Lower lobe of right lung (tissue), 2 donors: ENCODE results near the gene ST6GALNAC2. TPM values are rescaled to one million over a fixed set of nuclear protein-coding genes. Genes with fewer than 3 reads are reported as not detected.

Source experiments
- ATAC-seq, 2 donors: fragments of 200-7000 bp; cut with Tn5 transposase; one replicate each; pipeline ENCODE4 v1.9.1; 2020 to 2022; ENCODE audit warnings: mild to moderate bottlenecking in 2 of 2, moderate library complexity in 2 of 2
- DNase-seq: peaks from one replicate; pipeline ENCODE4 v3.0.0-alpha.2; 2020
- H3K27ac ChIP-seq: fragments of 200-600 bp; one replicate; pipeline ENCODE4 v1.8.0; 2022
- H3K27me3 ChIP-seq: fragments of 200-600 bp; one replicate; pipeline ENCODE4 v1.8.0; 2022; ENCODE audit warnings: low read depth
- H3K36me3 ChIP-seq: fragments of 200-600 bp; one replicate; pipeline ENCODE4 v1.8.0; 2022; ENCODE audit warnings: mild to moderate bottlenecking
- H3K4me1 ChIP-seq: fragments of 200-600 bp; one replicate; pipeline ENCODE4 v1.8.0; 2022
- H3K4me3 ChIP-seq: fragments of 200-600 bp; one replicate; pipeline ENCODE4 v1.8.0; 2022; ENCODE audit warnings: mild to moderate bottlenecking
- H3K9me3 ChIP-seq: fragments of 200-600 bp; one replicate; pipeline ENCODE4 v1.8.0; 2022
- intact Hi-C: fragments of 100-400 bp; cut with DNase I; formaldehyde crosslinking; loops from one replicate; pipeline ENCODE4 v1.11.0; 2022
- long read RNA-seq: library from polyadenylated mRNA; unstranded; transcript quantifications from one replicate; pipeline ENCODE4 v2.0.0, GENCODE V29; 2021
- total RNA-seq: library from RNA; stranded (reverse); fragmentation: NEBNext Ultra II Directional; extraction: Animal tissue kit (Norgen Biotek cat#: 25700); gene quantifications from one replicate; pipeline ENCODE4 v1.2.1, GENCODE V29; 2021
- TF ChIP-seq, protein P1 (sequence below): fragments of 200-600 bp; IDR thresholded peaks from one replicate; pipeline ENCODE4 v1.8.0; 2022; ENCODE audit warnings: antibody characterized with exemption, mild to moderate bottlenecking
- donor health status: DM: no; HTN: yes; CAD: no; lungs with severe emphysema.

Gene ST6GALNAC2
- 29.0 TPM for total RNA-seq
- long read RNA-seq, transcript ST6GALNAC2-201 (9 exons, 2,170 nt), result major isoform, 37 of 79 reads
- long read RNA-seq, partial matches to known transcripts, result 11 of 79 reads
- long read RNA-seq, other reads (novel, unspliced or antisense), result 31 of 79 reads

DNA sequence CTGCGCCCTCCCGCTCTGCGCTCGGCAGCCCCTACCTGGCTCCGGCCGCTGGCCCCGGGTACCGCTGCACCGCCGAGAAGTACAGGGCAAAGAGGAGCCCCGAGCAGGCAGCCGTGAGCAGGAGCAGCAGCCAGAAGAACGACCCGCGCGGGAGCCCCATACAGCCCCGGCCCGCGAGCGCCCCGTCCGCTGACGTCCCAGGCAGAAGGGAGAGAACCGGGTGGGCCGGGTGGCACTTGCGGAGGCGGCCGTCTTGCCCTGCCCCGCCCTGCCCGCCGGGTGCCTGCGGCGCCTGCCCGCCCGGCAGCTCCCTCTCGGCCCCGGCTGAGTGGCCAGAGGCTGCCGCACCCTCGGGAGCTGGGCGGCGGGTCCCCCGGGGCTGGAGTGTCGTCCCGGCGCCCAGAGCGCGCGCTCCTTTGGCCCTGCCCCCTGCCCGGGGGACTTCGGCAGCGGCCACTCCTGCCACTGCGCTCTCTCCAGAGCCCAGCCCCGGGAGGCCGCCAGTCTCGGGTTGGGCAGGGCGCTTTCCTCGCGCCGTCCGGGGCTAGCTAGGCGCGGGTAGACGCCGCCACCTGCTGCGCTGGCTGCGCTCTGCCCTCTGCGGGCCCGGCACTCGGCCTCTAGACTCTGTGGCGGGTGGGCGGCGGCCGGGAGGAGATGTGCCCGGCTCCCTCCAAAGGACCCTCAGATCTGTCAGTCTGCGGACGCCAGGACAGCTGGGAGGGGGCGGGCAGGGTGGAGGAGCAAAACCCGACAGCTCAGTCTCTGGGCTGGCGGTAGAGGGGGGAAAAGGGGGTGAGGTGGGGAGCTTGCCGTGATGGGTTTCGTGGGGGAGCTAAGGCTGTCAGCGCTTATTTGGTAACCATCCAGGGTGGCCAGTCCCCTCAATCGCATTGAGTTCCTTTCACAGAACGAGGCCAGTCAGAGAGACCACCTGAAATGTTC is at the start of gene ST6GALNAC2:
Gene ST6GALNAC2, minus strand, starts transcription at position 212 of the 945 bp plus-strand sequence. Its CDS starts 52 bp downstream, at position 160.
- H3K4me1 ChIP-seq, result peaks cover 20% of the 10 kb centered on the region
- H3K9me3 ChIP-seq, result no peaks in the 10 kb centered on the region
- ATAC-seq, result peak; percentile 95 to 96
- peak within 1 kb of the TSS; percentile 90 for H3K27ac ChIP-seq
- DNase-seq, result peak; percentile 91
- peak within 1 kb of the TSS; percentile 80 for H3K4me3 ChIP-seq
- H3K27me3 ChIP-seq, result no peaks in the 10 kb centered on the region
- intact Hi-C loops, result no loop called here
- no peaks in the 10 kb centered on the region for H3K36me3 ChIP-seq
- TF ChIP-seq, protein P1, sequence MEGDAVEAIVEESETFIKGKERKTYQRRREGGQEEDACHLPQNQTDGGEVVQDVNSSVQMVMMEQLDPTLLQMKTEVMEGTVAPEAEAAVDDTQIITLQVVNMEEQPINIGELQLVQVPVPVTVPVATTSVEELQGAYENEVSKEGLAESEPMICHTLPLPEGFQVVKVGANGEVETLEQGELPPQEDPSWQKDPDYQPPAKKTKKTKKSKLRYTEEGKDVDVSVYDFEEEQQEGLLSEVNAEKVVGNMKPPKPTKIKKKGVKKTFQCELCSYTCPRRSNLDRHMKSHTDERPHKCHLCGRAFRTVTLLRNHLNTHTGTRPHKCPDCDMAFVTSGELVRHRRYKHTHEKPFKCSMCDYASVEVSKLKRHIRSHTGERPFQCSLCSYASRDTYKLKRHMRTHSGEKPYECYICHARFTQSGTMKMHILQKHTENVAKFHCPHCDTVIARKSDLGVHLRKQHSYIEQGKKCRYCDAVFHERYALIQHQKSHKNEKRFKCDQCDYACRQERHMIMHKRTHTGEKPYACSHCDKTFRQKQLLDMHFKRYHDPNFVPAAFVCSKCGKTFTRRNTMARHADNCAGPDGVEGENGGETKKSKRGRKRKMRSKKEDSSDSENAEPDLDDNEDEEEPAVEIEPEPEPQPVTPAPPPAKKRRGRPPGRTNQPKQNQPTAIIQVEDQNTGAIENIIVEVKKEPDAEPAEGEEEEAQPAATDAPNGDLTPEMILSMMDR, result peak; percentile 57

DNA sequence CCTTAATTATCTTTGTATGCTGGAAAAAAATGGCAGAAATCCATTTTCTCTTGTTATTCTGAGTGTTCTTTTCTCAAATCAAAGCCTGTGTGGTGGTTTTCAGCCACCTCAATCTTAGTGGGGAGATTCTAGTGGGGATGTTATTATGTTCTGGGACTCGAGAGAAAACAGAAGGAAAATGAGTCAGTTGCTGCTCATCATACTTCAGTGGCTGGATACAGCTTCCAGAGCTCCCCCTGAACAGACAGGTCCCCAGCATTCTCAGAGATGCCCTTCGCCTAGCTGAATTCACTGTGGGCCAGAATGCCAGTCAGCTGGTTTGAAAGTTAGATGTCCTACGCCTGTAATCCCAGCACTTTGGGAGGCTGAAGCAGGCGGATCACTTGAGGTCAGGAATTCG is 49.4 kb upstream of the ST6GALNAC2 start:
- TF ChIP-seq, protein P1, result no peak
- Histone ChIP-seq H3K4me1 (no peaks in the 10 kb centered on the region), H3K9me3 (no peaks in the 10 kb centered on the region), H3K4me3 (no peak overlapping the region), H3K27ac (no peak overlapping the region), H3K36me3 (no peaks in the 10 kb centered on the region), H3K27me3 (no peaks in the 10 kb centered on the region)
- ATAC-seq, result no peak
- intact Hi-C loops, result no loop called here
- no peak for DNase-seq

DNA sequence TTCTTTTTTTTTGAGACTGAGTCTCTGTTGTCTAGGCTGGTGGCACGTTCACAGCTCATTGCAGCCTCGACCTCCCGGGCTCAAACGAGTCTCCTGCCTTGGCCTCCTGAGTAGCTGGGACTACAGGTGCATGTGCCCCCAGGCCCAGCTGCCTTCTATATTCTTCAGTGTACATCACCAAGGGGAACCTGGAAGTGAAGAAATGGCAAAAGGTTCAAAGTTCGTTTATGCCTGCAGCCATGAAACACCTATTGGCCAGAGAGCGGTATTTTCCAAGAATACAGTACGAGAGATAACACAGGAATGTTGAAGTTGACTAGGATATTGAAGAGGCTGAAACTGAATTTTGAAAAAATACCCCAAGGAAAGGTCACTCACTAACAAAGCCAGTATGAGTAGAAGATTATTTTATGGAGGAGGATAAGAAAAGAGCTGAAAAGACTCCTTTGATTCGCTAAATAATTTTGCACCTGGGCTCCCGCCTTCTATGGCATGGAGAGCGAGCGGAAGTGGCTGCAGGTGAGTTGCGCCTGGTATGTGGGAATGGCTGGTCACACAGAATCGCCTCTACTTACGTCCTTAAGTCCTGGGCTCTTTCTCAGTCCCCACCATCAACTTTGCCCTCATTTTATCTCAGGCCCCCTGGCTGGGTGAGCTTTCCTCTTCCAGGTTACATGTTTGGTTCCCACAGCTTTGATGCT is 48.1 kb upstream of the ST6GALNAC2 start:
- TF ChIP-seq, protein P1, result no peak
- intact Hi-C loops, result no loop called here

DNA sequence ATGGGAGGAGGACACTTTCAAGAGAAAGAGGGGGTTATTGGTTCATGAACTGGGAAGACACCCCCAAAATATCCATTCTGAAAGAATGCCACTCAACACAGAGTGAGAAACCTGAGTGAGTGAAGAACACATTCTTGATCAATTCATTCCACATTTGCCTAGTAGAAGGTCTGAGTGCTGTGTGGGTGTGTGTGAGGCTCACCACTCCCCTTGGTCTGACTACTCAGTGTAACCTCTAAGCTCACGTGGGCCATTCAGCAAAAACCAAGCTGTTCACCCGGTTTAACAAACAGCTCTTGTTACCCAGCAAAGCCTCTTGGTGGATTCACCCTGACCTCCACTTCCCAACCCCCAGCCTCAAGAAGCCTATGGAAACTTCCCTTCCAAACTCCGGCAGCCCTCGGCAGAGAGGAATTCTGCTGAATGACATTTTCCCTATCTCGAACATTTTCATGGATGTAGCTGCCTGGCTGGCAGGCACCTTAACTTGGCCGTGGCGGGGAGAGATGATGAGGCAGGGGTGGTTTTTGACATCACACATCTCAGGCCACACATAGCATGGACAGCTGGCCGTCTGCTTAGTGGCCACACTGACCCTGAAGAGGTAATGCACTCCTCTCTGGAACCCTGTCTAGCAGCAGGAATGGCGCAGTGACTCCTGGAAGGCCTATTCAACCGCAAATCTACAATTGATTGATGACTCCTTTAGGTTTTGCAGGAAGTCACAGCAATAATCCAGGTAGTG is 46.3 kb upstream of the ST6GALNAC2 start:
- DNase-seq, result no peak
- Histone ChIP-seq H3K4me1 (no peaks in the 10 kb centered on the region), H3K36me3 (no peaks in the 10 kb centered on the region), H3K27me3 (no peaks in the 10 kb centered on the region), H3K27ac (no peak overlapping the region), H3K9me3 (no peaks in the 10 kb centered on the region), H3K4me3 (no peak overlapping the region)
- TF ChIP-seq, protein P1, result no peak
- intact Hi-C loops, result no loop called here
- ATAC-seq, result peak; percentile 86 to 91

More for the DNA sequence above, 48.1 kb upstream of the ST6GALNAC2 start:
- ATAC-seq (no peak), DNase-seq (no peak)
- H3K27ac ChIP-seq, result no peak overlapping the region
- H3K4me1 ChIP-seq, result no peaks in the 10 kb centered on the region
- H3K9me3 ChIP-seq, result no peaks in the 10 kb centered on the region
- H3K27me3 ChIP-seq, result no peaks in the 10 kb centered on the region
- no peak overlapping the region for H3K4me3 ChIP-seq
- H3K36me3 ChIP-seq, result no peaks in the 10 kb centered on the region

DNA sequence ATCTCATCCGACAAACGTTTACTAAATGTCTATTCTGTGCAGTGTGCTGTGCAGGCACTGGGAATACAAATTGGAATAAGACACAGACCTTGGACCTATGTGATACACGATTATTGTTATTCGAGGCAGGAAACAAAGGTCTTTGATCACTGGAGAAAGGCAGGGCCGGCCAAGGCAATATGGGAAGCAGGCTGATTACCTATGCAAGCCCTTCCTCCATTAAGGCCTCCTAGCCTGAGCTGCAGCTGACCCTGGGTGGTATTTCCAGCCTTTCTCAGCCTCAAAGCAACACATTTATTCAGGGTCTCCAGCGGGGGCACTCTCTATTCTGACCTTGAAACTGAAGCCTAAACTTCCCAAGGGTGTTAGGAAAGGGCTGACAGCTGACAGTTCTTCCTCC is 44.5 kb upstream of the ST6GALNAC2 start:
- DNase-seq (no peak), ATAC-seq (no peak)
- Histone ChIP-seq H3K27me3 (no peaks in the 10 kb centered on the region), H3K4me1 (no peaks in the 10 kb centered on the region), H3K27ac (no peak overlapping the region), H3K4me3 (no peak overlapping the region), H3K36me3 (no peaks in the 10 kb centered on the region), H3K9me3 (no peaks in the 10 kb centered on the region)
- intact Hi-C loops, result no loop called here
- TF ChIP-seq, protein P1, result no peak
